Neural crest cell (in vitro differentiated cells): Measurements from ENCODE around the gene ZNF275. TPM values are rescaled to one million over a fixed set of nuclear protein-coding genes. Genes with fewer than 3 reads are reported as not detected.
A peak's percentile ranks its signal among the peaks of the same experiment; 100 is the strongest.

Experiments
- DNase-seq: peaks from one replicate; pipeline ENCODE4 v3.0.0; 2021; ENCODE audit warnings: low read depth, mixed read lengths, low spot score
- H3K27ac Mint-ChIP-seq: one replicate; pipeline ENCODE4 v1.8.0; 2021; ENCODE audit warnings: mild to moderate bottlenecking, mixed read lengths; ENCODE audit not compliant: unreplicated experiment
- H3K27me3 Mint-ChIP-seq: 2 replicates; pipeline ENCODE4 v1.8.0; 2021; ENCODE audit warnings: low read depth, mild to moderate bottlenecking, mixed read lengths
- H3K36me3 Mint-ChIP-seq: 2 replicates; pipeline ENCODE4 v1.8.0; 2021; ENCODE audit warnings: low read depth, mild to moderate bottlenecking, mixed read lengths
- H3K4me1 Mint-ChIP-seq: 2 replicates; pipeline ENCODE4 v1.8.0; 2021; ENCODE audit warnings: mixed read lengths
- H3K4me3 Mint-ChIP-seq: one replicate; pipeline ENCODE4 v1.8.0; 2021; ENCODE audit warnings: mild to moderate bottlenecking, mixed read lengths
- H3K9me3 Mint-ChIP-seq: 2 replicates; pipeline ENCODE4 v1.8.0; 2021; ENCODE audit warnings: mixed read lengths
- total RNA-seq: library from RNA; stranded (reverse); gene quantifications from 2 replicates; pipeline ENCODE4 v1.2.1, GENCODE V29; 2021
- TF ChIP-seq, protein P1 (sequence below): fragments of 200-600 bp; sonication (generic); conservative IDR thresholded peaks from 2 replicates; pipeline ENCODE4 v1.5.0; 2021; ENCODE audit warnings: antibody characterized with exemption, mild to moderate bottlenecking

Gene ZNF275
- total RNA-seq, 1 donor from 2014 or later, result 14.8 TPM

DNA sequence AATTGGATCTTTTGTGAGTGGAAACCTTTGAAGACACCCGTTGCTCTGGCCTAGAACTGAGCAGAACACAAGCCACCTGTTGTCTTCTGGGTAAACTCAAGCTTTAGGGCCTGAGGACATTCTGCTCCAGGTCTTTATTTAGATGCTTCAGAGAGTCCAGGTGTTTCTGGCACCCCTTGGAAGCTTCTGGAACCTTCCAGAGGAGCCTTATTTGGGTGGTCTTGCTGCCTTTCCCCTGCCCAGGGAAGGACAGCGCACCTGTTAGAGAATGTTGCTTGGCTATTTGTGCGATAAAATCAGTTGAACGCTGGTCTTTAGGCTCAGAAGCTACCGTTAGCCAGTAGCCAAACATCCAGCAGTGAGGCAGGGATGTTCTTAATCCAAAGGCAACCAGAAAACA, 3.0 kb downstream of the ZNF275 start:
- Mint-ChIP-seq H3K27me3 (no peaks in the 10 kb centered on the region), H3K36me3 (peaks cover 27% of the 10 kb centered on the region), H3K4me3 (peak overlapping the region; percentile 76), H3K4me1 (peaks cover 19% of the 10 kb centered on the region), H3K9me3 (peaks cover 8% of the 10 kb centered on the region), H3K27ac (no peak overlapping the region)
- DNase-seq, result no peak
- TF ChIP-seq, protein P1, sequence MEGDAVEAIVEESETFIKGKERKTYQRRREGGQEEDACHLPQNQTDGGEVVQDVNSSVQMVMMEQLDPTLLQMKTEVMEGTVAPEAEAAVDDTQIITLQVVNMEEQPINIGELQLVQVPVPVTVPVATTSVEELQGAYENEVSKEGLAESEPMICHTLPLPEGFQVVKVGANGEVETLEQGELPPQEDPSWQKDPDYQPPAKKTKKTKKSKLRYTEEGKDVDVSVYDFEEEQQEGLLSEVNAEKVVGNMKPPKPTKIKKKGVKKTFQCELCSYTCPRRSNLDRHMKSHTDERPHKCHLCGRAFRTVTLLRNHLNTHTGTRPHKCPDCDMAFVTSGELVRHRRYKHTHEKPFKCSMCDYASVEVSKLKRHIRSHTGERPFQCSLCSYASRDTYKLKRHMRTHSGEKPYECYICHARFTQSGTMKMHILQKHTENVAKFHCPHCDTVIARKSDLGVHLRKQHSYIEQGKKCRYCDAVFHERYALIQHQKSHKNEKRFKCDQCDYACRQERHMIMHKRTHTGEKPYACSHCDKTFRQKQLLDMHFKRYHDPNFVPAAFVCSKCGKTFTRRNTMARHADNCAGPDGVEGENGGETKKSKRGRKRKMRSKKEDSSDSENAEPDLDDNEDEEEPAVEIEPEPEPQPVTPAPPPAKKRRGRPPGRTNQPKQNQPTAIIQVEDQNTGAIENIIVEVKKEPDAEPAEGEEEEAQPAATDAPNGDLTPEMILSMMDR, result no peak

DNA sequence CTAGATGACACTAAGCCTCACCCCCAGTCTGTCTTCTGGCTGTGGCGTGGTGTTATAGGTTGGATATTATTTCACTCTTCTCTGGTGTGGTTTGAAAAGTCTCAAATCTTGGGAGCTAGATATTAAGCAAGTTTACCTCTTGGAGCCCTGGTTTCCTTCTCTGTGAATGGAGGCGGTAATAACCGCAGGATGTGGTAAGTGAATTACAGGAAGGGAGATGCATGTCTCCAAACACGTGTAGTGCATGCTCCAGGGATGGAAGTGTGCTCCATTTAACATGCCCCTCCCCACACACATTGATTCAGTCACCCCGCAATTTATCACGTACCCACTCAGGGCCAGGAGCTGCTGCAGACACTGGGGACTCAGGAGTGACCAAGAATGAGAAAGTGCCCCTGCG, 4.9 kb downstream of the ZNF275 start:
- H3K27ac Mint-ChIP-seq, result no peak overlapping the region
- H3K36me3 Mint-ChIP-seq, result peaks cover 33% of the 10 kb centered on the region
- H3K4me1 Mint-ChIP-seq, result peaks cover 18% of the 10 kb centered on the region
- no peaks in the 10 kb centered on the region for H3K27me3 Mint-ChIP-seq
- peaks cover 4% of the 10 kb centered on the region for H3K9me3 Mint-ChIP-seq
- TF ChIP-seq, protein P1, result no peak
- DNase-seq, result no peak
- H3K4me3 Mint-ChIP-seq, result no peak overlapping the region

DNA sequence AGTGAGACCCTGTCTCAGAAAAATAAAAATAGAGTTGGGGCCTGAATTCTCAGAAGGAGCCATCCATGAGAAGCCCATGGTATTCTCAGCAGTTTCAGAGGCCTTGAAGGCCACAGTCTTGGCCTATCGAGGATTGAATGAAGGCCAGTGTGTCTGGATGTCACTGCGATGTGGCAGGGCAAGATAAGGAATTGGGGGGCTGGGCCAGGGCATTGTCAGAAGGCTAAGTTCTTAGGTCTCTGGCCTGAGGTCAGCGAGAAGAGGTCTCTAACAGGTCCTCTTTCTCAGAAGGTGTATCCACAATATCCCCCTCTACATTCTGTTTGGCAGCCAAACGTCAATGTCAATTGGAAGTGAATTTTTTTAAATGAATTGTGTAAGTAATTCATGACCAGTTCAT, 5.7 kb downstream of the ZNF275 start:
- peaks cover 4% of the 10 kb centered on the region for H3K9me3 Mint-ChIP-seq
- TF ChIP-seq, protein P1, result no peak

DNA sequence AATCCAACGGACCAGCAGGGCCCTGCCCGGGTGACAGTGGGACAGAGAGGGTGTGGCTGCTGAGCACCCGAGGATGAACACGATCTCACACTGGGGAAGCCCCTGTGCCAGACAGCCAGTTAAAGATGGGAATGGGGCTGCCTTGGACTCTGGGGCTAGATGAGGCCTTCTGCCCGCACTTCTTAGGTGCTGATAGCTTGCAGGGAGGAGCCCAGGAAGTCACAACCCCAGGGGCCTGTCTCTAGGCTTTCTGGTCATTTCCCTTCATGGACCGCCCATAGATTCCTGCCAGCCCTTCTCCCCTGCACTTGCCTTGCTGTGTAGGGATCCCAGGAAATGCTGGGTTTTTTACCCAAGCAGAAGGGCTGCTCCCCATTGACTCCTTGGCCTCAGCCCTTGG, 6.2 kb downstream of the ZNF275 start:
- peaks cover 16% of the 10 kb centered on the region for H3K4me1 Mint-ChIP-seq
- TF ChIP-seq, protein P1, result no peak
- peaks cover 40% of the 10 kb centered on the region for H3K36me3 Mint-ChIP-seq
- no peak overlapping the region for H3K27ac Mint-ChIP-seq
- no peaks in the 10 kb centered on the region for H3K27me3 Mint-ChIP-seq
- H3K9me3 Mint-ChIP-seq, result peaks cover 4% of the 10 kb centered on the region
- H3K4me3 Mint-ChIP-seq, result no peak overlapping the region
- no peak for DNase-seq

More for the DNA sequence above, 5.7 kb downstream of the ZNF275 start:
- Mint-ChIP-seq H3K4me3 (no peak overlapping the region), H3K36me3 (peaks cover 37% of the 10 kb centered on the region), H3K27ac (no peak overlapping the region), H3K4me1 (peaks cover 18% of the 10 kb centered on the region), H3K27me3 (no peaks in the 10 kb centered on the region)
- no peak for DNase-seq

DNA sequence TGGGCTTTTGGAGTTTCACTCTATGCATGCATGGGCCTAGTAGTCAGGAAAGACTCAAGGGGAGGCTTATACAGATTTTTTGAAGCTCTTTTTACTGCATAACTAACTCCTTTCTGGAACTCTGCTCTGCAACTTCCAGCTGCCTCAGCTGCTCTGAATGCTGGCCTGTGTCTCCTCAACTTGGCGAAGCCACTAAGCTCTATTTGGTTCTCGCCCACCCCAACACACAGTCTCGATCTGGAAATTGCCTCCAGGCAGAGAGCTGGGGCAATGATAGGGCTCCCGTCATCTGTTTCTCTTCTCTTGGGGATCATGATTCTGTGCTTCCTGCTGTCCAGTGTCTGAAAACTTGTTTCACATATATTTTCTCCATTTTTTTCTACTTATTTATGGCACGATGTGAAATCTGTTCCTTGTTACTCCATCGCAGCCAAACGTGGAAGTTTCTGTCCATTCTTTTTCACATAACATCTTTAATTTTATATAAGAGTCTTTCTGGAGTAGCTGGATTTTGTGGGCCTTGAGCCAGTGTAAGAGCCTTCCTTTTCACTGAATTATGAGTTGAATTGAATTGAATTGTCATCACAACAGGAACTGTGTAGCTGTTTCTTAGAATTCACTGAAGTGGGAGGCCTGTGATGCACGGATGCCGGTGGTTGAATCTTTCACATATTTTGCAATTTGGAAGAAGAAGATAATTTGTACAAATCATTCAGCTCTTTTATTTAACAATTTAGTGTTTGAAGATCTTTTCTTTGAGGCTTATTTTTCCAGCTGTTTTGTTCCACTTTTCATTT, 9.0 kb downstream of the ZNF275 start:
- Mint-ChIP-seq H3K27ac (no peak overlapping the region), H3K27me3 (no peaks in the 10 kb centered on the region), H3K36me3 (peaks cover 41% of the 10 kb centered on the region), H3K9me3 (peaks cover 4% of the 10 kb centered on the region), H3K4me1 (peaks cover 5% of the 10 kb centered on the region), H3K4me3 (no peak overlapping the region)
- TF ChIP-seq, protein P1, result no peak
- DNase-seq, result no peak
